Measurements from ENCODE around the gene CCIN.

- no peak for TF ChIP-seq CTCF (IDR thresholded peaks at IDR 0.05)
- no peak for TF ChIP-seq POLR2A (IDR thresholded peaks at IDR 0.05)
These were observed 20.8 kb downstream of the CCIN start for GRCh38 chr9:36189976-36190375.
